Measurements from ENCODE around the gene ARRB1. TPM values are rescaled to one million over a fixed set of nuclear protein-coding genes. Genes with fewer than 3 reads are reported as not detected.
A peak's percentile ranks its signal among the peaks of the same experiment; 100 is the strongest.

ARRB1 gene
- total RNA-seq, 2 donors from 2014 or later, result 41.7 to 128 TPM

- peak overlapping the region; percentile 83 for H3K27ac Mint-ChIP-seq
- H3K36me3 Mint-ChIP-seq (ENCODE audit: low read depth), result peaks cover 23% of the 10 kb centered on the region
- no peaks in the 10 kb centered on the region for H3K9me3 Mint-ChIP-seq
- DNase-seq, result peak; percentile 66
- 81 to 93% methylated on average over 3 to 4 of the region's 6 CpGs for WGBS, 2 experiments (ENCODE audit: insufficient coverage in 1 of 2, insufficient read length in 1 of 2)
- H3K4me3 ChIP-seq (ENCODE audit: low read length), result no peak overlapping the region
- no peaks in the 10 kb centered on the region for H3K27me3 ChIP-seq (ENCODE audit: control insufficient read depth, insufficient read depth, low read length, poor library complexity, severe bottlenecking)
- H3K27ac ChIP-seq (ENCODE audit: low read depth, low read length), result no peak overlapping the region
- no peaks in the 10 kb centered on the region for H3K27me3 Mint-ChIP-seq (ENCODE audit: insufficient read depth)
- H3K36me3 ChIP-seq (ENCODE audit: control insufficient read depth, insufficient read depth, low read length), result peaks cover 41% of the 10 kb centered on the region
- H3K9ac ChIP-seq (ENCODE audit: extremely low read depth, low read length, poor library complexity, severe bottlenecking), result no peak overlapping the region
- no peak overlapping the region for H3K4me3 Mint-ChIP-seq
- H3K9me3 ChIP-seq (ENCODE audit: control insufficient read depth, low read length), result no peaks in the 10 kb centered on the region
- H3K4me1 ChIP-seq (ENCODE audit: control insufficient read depth, insufficient read depth, low read length), result peaks cover 17% of the 10 kb centered on the region
- no peak for TF ChIP-seq CTCF (conservative IDR thresholded peaks at IDR 0.05)
- H3K4me1 Mint-ChIP-seq, result peaks cover 68% of the 10 kb centered on the region
Measured at GRCh38 chr11:75320046-75320618, 31.3 kb downstream of the ARRB1 start.

- DNase-seq, result no peak
- 92 to 93% methylated on average over 7 to 11 of the region's 11 CpGs for WGBS, 2 experiments (ENCODE audit: insufficient coverage in 1 of 2, insufficient read length in 1 of 2)
- no peak for TF ChIP-seq CTCF (conservative IDR thresholded peaks at IDR 0.05)
- Histone ChIP-seq H3K36me3 (ENCODE audit: control insufficient read depth, insufficient read depth, low read length) (peaks cover 41% of the 10 kb centered on the region), H3K27me3 (ENCODE audit: control insufficient read depth, insufficient read depth, low read length, poor library complexity, severe bottlenecking) (no peaks in the 10 kb centered on the region), H3K9ac (ENCODE audit: extremely low read depth, low read length, poor library complexity, severe bottlenecking) (no peak overlapping the region), H3K9me3 (ENCODE audit: control insufficient read depth, low read length) (no peaks in the 10 kb centered on the region), H3K4me1 (ENCODE audit: control insufficient read depth, insufficient read depth, low read length) (peaks cover 14% of the 10 kb centered on the region), H3K4me3 (ENCODE audit: low read length) (no peak overlapping the region), H3K27ac (ENCODE audit: low read depth, low read length) (no peak overlapping the region)
- Mint-ChIP-seq H3K36me3 (ENCODE audit: low read depth) (peaks cover 25% of the 10 kb centered on the region), H3K27ac (peak overlapping the region; percentile 83), H3K4me1 (peaks cover 63% of the 10 kb centered on the region), H3K9me3 (no peaks in the 10 kb centered on the region), H3K27me3 (ENCODE audit: insufficient read depth) (no peaks in the 10 kb centered on the region), H3K4me3 (no peak overlapping the region)
Measured at GRCh38 chr11:75319035-75319877, 32.2 kb downstream of the ARRB1 start.

- Mint-ChIP-seq H3K27ac (peak overlapping the region; percentile 85), H3K9me3 (no peaks in the 10 kb centered on the region), H3K4me1 (peaks cover 60% of the 10 kb centered on the region), H3K27me3 (ENCODE audit: insufficient read depth) (no peaks in the 10 kb centered on the region), H3K36me3 (ENCODE audit: low read depth) (peaks cover 18% of the 10 kb centered on the region), H3K4me3 (no peak overlapping the region)
- peak; percentile 66 for DNase-seq
- H3K4me1 ChIP-seq (ENCODE audit: control insufficient read depth, insufficient read depth, low read length), result peaks cover 10% of the 10 kb centered on the region
- no peak overlapping the region for H3K27ac ChIP-seq (ENCODE audit: low read depth, low read length)
- H3K4me3 ChIP-seq (ENCODE audit: low read length), result no peak overlapping the region
- WGBS, 2 experiments (ENCODE audit: insufficient coverage in 1 of 2, insufficient read length in 1 of 2), result 79 to 85% methylated on average over 12 of the region's 12 CpGs
- no peaks in the 10 kb centered on the region for H3K27me3 ChIP-seq (ENCODE audit: control insufficient read depth, insufficient read depth, low read length, poor library complexity, severe bottlenecking)
- no peaks in the 10 kb centered on the region for H3K9me3 ChIP-seq (ENCODE audit: control insufficient read depth, low read length)
- no peak overlapping the region for H3K9ac ChIP-seq (ENCODE audit: extremely low read depth, low read length, poor library complexity, severe bottlenecking)
- TF ChIP-seq CTCF (conservative IDR thresholded peaks at IDR 0.05), result no peak
- peaks cover 38% of the 10 kb centered on the region for H3K36me3 ChIP-seq (ENCODE audit: control insufficient read depth, insufficient read depth, low read length)
Measured at GRCh38 chr11:75317446-75318122, 33.9 kb downstream of the ARRB1 start.

All from endodermal cell (in vitro differentiated cells).